ENCODE data around the gene LIF.
A peak's percentile ranks its signal among the peaks of the same experiment; 100 is the strongest.
"Not testable (repeated sequence)": the region's sequence is repeated elsewhere in the genome, so short reads cannot be mapped to it uniquely, and the experiment has no call there.

The LIF gene

DNA sequence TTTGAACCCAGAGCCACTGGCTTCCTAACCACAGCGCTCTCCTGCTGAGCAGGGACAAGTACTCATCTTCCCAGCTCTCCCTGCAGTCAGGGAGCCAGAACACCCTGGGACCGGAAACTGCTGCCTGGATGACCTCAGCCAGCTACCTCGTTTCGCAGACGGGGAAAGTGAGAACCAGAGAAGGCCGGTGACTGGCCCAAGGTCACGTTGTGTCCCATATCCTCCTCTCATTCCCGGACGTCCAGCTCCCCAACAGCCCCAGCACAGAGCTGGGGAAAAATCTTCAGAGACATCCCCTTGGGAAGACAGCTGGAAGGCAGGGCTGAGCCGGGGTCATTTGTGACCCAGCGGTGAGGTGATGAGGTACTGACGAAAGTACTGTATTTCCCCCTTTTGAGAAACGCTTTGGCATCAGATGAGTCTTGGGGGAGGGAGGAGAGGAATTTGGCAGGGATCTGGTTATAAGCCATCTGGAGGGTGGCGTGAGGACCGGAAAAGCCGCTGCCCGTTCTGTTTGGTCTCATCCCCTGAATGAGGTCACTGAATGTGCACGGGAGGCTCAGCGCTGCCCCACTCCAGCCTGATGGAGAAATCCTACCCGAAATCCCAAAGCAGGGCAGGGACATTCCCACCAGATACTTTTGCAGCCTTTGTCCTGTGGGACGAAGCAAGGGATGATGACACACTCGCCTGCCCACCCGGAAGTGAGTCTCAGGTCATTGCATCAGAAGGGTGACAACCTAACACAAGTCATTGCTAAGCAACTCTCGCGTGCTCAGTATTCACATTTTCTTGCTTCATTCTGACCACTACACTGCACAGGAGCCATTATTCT, 41.1 kb downstream of the LIF start:
- peak; percentile 56 to 80 (median 73) for DNase-seq

DNA sequence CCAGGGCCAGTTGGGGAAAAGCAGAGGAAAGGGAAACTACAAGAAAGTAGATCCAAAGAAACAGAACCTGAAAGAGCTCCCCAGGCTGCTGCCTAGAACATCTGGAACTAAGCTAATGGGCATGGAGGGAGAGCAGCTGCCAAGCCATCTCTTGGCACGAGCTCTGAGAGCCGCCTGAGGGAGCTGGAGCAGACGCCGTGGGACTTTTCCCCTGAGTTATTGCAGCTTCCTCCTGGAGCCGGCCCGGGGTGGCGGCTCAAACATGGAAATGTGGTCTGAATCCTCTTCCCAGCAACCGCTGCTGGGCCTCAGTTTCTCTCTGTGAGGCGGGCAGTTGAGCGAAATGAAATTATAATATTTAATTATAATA, 41.8 kb downstream of the LIF start:
- no peak for DNase-seq

DNA sequence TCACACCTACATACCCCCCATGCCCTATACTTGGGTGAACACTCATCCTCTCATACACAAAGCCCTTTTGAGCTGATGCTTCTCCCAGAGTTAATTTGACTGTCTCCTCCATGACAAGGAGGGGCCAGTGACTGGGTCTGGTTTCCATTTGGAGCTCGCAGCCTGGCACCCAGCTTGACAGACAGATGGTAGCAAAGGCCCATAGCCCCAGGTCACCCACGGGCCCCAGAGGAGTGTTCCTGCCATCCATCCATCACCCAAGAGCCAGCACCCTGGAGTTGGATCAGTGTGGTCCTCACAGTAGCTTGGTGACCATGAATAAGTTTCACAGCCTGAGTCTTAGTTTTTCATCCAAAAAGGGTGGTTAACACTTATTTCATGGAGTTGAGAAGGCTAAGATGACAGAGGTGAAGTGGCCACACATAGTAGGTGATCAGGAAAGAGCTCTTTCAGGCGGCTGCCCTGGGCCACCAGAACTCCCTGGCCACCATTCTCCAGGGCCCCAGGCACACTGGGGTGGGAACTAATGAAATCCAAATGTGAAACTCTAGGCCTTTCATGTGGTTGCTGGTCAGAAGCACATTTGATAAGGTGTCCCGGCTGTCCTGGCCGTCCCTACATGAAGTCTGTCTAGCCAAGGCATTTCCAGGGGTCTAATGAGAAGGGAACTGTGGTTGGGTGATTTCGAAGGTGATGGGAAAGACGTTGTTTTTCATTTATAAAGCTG, 42.4 kb downstream of the LIF start:
- no peak for DNase-seq

DNA sequence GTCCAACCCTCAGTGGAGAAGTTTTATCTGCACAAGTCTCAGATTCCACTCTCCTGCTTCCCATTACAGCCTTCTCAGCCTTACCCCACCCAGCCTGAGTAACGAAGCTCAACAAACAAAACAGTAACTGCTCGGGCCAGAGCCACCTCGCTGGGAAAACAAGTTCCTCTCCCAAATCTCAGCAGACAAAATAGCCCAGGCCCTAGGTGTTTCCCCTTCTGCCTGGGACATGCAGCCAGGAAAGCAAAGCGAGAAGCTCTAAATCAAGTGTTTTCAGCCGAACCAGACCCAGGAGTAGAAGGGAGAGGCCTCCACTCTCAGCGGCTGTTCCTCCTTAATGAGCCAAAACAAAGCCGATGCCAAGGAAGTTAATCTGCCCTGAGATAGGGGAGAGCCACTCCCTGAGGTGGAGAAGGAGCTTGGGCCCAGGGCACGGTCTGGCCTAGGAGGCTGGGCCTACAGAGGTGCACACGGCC, 44.0 kb downstream of the LIF start:
- DNase-seq = peak in 3 of 4 experiments; percentile 17 to 50 (median 34)

DNA sequence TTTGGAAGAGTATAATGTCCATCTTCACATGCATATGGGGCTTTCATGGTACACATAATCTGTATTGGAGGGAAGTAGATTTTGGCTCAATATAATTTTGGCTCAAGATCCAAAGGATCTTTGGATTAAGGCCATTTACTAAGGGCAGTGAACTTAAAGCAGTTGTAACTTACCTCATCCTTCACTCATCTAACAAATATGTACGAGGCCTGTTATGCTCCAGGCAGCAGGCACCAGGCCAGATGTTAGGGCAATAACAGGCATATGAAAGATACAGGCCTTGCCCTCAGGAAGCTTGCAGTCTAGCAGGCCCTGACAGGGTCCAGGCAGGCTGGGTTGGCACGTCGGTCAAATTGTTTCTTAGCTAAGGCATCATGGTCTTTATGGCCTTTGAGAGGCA, 44.6 kb downstream of the LIF start:
- DNase-seq = no peak

DNA sequence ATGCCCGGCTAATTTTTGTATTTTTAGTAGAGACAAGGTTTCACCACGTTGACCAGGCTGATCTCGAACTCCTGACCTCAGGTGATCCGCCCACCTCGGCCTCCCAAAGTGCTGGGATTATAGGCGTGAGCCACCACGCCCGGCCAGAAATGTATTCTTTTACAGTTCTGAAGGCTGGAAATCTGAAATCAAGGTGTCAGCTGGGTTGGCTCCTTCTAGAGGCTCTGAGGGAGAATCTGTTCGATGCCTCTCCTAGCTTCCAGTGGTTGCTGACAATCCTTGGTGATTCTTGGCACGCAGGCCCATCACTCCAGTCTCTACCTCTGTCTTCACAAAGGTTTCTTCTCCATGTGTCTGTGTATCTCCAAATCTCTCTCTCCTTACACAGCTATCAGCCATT, 45.7 kb downstream of the LIF start:
- not testable (repeated sequence) for DNase-seq

DNA sequence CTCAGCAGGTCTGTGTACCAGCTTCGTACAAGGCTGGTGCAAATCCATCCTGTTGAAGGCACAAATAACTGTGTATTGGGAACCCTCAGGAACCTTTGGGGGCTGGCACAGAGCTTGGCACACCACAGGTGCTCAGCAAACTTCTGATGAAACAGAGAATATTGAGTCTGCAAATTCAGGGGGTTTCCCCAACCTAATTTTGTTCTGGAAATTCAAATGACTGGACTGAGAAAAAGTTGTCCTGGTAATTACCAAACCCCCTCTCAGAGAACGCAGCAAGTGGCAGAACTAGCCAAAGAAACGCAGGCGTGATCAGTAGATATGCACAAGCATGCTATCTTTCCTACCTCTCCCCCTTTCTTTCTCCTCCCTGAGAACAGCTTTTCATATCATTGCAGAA, 47.6 kb downstream of the LIF start:
- no peak for DNase-seq

DNA sequence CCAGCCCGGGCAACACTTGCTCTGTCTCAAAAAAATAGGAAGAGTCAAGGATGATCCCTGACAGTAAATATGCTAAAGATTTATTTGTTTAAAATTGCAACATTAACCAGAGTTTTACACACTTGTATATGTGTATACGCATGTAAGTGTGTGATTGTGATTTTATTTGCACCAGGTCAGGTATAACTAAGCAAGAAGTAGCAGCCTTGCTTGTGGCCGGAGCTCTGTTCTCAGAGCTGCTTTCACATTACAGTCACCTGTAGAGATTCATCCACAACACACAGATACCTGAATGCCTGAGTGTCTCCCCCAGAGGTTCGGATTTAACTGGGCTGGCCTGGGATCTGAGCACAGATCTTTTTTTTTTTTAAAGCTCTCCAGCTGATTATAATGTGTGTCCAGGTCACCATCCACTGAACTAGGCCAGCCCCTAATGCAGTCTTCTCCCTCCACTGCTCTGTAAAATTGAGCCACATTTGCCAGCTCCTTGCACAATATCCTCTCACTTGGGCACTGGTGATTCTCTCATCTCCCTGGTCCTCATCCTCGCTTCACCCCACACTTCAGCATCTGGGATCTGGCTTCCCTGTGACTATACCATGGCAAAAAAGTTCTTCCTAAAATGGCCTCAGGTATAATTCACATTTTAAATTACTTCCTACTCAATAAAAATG, 48.3 kb downstream of the LIF start:
- no peak for DNase-seq

DNA sequence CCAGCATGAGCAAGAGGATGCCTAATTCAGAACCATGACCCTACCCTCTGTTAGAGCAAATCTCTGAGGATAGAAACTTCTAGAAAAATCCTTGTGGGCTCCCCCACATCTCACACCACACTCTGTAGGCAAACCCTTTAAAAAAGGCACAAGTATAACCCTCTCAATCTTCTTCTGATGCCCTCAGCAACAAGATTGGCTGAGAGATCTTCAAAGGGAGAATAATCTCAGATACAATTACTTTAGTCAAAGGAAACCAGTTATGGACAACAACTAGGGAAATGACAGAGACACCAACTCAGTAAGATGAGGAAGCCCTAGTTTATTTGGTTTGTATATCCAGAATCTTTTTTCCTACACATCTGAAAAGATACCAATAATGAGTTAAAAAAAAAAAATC, 49.2 kb downstream of the LIF start:
- DNase-seq = no peak

DNA sequence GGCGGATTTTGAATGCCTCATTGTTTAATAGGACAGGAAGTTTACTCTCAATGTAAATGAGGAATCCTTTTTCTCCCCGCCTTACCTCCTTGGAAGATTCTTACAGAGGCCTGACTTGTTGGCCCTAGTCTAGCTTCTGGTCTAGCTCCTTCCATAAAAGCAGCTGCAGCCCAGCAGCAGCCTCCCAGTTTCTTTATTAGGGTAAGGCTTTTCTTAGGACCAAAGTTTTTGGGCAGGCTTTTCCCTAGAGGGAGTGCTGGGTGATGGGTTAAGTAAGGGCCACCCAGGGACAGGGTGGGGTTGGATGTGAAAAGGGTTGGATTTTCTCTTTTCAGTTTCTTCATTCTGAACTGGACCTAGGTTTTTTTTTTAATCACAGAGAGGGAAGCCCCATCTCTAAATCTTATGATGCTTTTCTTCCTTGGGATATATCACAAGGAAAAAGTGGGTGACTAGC, 49.7 kb downstream of the LIF start:
- peak in 2 of 4 experiments; percentile 26 to 78 for DNase-seq

DNA sequence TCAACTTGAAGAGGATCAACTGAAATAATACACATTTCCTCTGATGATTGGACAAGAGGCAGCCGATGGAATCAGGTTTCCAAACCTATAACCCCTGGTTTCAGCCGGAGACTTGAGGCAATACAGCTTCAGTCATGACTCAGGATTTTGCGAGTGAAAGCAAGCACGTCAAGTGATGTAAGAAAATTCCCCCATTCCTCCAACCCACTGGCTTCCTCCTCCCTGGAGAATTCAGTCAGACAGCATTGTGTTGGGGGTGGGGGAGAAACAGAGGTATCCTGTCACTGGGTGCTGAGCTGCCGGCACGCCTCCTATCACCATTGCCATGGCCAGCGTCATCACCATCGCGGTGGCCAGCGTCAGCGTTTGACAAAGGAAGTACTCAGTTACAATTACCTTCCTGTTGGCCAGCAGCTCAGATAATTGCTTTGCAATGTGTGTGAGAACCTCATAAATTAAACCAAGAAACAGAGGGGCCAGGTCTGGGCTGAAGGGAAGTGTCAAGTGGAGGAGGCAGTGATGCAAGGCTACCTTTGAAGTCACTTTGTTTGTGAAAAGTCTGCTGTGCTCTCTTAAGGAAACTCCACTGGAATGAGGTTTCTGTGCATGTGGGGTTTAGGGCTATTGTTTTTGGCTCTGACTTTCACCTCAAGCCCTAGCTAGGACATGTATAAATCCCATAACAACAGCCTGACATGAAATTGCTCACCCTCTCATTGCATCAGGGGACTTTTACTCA, 50.2 kb downstream of the LIF start:
- DNase-seq = peak; percentile 93 to 97 (median 94)

DNA sequence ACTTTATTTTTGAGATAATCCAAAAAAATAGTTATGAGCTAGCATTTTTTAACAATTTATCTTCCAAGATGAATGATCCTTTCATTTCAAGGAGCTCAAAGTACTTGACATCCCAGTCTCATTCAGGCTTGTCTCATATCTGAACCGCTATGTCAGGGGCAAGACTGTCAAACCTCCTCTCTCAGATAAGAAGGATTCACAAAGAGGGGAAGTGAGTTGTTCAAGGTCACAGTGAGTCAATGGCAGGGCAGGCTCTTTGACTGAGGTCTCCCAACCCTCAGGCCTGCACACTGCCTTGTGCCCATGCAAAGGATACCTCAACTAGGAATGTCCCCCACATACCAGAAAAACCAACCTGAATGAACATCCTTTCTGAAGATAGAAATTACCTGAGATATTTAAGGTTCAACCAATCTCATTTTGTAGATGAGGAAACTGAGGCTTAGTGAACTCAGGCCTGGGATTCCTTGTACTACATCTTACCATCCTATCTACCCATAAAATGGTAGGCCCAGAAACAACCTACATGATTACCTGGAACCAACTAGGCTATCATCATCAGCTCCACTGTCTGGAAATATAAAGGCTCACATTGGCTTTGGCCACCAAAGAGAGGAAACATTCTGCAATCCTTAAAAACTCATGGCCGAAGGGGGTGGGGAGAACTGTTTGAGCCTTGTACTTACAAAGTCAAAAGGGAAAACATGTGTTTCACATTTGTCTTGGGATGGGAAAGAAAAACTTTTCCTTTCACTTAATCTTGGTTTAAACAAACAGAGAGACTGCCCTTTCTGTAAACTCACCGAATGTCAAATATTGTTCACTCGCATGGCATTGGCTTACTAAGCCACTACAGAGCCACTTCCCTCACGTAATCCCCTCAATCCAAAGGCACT, 51.1 kb downstream of the LIF start:
- DNase-seq = peak; percentile 18 to 57 (median 48)

DNA sequence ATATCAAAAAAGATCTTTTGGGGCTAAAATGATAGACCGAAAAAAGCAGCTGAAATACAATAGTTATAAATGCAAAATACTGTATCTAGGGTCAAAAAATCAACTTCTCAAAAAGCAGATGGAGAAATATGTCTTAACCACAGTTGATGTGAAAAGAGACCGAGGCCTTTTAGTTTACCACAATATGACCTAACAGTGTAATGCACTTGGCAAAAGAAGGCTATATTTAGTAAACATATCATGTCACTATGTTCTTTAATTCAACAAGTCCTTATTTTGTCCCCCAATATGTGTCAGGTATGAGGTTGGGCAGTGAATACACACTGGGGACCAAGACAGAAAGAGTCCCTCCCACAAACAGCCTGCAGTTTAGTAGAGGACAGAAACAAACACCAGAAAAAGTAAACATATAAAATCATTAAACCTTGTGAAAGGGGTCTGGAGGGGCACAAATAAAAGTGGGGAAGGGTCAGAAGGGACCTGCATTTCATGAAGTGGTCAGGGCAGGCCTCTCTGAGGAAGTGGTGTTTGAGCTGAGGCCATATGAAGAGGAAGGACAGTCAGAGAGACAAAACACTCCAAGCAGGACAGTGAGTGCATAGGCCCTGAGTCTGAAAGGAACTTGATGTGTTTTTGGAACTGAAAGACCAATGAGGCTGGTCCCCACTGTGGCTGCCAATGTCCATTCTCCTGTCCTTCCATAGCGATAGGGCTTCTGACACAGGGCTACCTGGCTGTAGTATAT, 53.4 kb downstream of the LIF start:
- DNase-seq = peak; percentile 38 to 74 (median 67)

DNA sequence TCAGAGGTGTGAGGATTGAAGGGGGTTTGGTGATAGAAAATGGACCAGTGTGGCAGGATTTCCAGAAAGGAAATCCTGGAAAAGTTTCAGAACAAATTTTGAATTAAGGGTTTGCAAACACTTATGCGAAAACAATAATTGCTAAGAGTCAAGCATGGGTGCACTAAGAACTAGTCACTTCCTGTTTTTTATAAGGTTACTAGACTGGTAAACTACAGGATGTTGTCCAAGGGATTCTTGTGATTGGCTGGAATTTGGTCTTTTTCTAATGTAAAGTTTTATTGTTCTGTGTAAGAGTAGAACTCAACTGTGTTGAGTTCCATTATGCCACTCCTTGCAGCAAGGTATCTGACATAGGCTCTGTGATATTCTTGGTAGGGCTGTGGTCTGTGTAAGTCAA, 54.1 kb downstream of the LIF start:
- peak in 3 of 4 experiments; percentile 25 to 60 (median 58) for DNase-seq

DNA sequence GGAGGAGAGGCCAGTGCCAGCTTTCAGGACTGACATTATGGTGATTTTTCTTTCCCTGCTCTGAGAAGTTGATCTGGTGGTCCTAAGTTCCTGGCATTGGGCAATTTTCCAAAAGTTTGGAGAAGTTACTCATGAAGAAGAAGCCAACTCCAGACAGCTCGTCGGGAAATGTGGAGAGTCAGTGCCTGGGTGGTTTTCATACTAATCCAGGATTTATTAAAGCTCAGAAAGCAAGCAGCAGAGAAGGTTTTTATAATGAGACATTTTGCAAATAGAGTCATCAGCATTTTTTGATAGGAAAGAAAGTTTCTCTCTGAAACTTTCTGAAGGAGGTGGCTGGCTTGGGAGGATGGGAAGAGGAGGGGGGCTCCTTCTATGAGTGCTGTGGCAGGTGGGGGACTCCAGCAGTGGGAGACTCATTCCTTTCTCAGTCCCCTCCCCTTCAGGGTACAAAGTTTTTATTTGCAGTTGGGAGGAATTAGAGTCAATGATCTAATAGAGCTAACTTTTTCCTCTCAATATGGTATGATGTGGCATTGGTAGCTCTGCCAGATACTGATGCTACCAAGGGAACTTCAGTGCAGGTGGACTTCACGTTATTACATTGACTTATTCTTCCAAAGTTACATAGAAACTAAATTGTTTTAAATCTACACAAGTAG, 55.4 kb downstream of the LIF start:
- no peak for DNase-seq

DNA sequence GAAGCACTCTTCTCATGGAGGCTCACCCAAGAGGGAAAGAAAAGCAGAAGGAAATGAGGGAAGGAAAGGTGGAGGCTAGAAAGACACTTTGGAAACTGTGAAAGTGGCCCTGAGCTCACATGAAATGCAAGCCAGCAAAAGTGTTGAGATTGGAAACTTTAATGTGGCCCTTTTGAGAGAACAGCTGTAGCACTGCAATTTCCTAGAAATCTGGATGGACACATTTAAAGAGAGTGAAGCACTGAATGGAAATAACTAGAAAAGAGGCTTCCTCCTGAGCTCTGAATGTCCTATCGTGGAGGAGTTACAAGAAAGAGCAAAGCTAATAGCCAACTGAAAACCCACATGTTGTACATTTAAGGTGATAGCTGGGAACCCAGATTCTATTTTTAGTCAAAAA, 56.0 kb downstream of the LIF start:
- no peak for DNase-seq

All from suppressor macrophage (primary cell).